A549 (cell line): Measurements from ENCODE around the gene HMG20B.

Source experiments
- BHLHE40 ChIP-seq: IDR thresholded peaks from 2 replicates; pipeline ENCODE4 v1.6.1; 2012; ENCODE audit warnings: low read depth, low read length, inconsistent platforms
- CEBPB ChIP-seq, 2 experiments: fragments of >200 bp in 1 of 2; sonication (Bioruptor Twin) in 1 of 2; formaldehyde crosslinking in 1 of 2; IDR thresholded peaks; 2 replicates each; pipeline ENCODE4 v1.6.1; 2012 to 2016
- CTCF ChIP-seq: fragments of >200 bp; sonication (Bioruptor Twin); formaldehyde crosslinking; IDR thresholded peaks from 3 replicates; pipeline ENCODE4 v1.5.1; 2016
- HDAC2 ChIP-seq: fragments of 200-600 bp; sonication (generic); IDR thresholded peaks from 2 replicates; pipeline ENCODE4 v1.6.1; 2016
- HES2 ChIP-seq: fragments of >200 bp; sonication (Bioruptor Twin); formaldehyde crosslinking; IDR thresholded peaks from 2 replicates; pipeline ENCODE4 v1.6.1; 2016
- HOXB5 ChIP-seq: fragments of 250-450 bp; sonication (Bioruptor Pico); IDR thresholded peaks from 2 replicates; pipeline ENCODE4 v1.5.0; 2020; ENCODE audit warnings: mild to moderate bottlenecking, moderate library complexity
- JUN ChIP-seq, 2 experiments: fragments of >200 bp; sonication (Bioruptor Twin); formaldehyde crosslinking; IDR thresholded peaks; 2 replicates in 1 of 2; 3 replicates in 1 of 2; pipeline ENCODE4 v1.6.1; 2016 to 2017
- MAX ChIP-seq: IDR thresholded peaks from 2 replicates; pipeline ENCODE4 v1.6.1; 2012
- MYC ChIP-seq: IDR thresholded peaks from 2 replicates; pipeline ENCODE4 v1.6.1; 2012; ENCODE audit warnings: mild to moderate bottlenecking, inconsistent platforms, low read length, improper control_type of control experiment, borderline replicate concordance
- NFE2L2 ChIP-seq: fragments of 150-350 bp; conservative IDR thresholded peaks from 2 replicates; pipeline ENCODE4 v1.6.1; 2014; ENCODE audit warnings: low read length
- POLR2A ChIP-seq: IDR thresholded peaks from 2 replicates; pipeline ENCODE4 v1.6.1; 2012; ENCODE audit warnings: mild to moderate bottlenecking, low read length
- POLR2AphosphoS2 ChIP-seq: conservative IDR thresholded peaks from 2 replicates; pipeline ENCODE4 v1.6.1; 2012; ENCODE audit warnings: low read length, improper control_type of control experiment, inconsistent platforms
- RARB ChIP-seq: fragments of 250-450 bp; sonication (Bioruptor Pico); IDR thresholded peaks from 2 replicates; pipeline ENCODE4 v1.8.0; 2021; ENCODE audit warnings: mild to moderate bottlenecking, moderate library complexity
- RCOR1 ChIP-seq: fragments of 150-350 bp; IDR thresholded peaks from 2 replicates; pipeline ENCODE4 v1.6.1; 2014; ENCODE audit warnings: antibody characterized with exemption, low read length, low read depth

DNA sequence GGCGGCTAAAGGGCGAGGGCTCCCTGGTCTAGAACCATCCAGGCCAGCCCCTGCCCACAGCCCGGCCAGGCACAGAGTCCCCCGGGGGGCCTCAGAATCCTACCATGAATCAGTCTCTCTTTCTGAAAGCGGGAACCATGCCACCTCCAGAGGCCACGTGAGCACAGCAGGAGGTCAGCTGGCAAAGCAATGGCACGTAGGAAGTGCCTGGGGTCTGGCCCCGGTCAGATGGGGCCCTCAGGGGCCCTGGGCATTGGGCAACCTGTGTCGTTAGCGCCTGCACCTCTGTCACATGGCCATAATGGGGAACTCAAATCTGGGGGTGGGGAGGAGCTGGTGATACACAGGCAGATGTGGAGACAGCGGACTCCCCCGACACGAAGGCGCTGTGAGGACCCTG lies 24.1 kb upstream of the HMG20B start:
- TF ChIP-seq CEBPB (IDR thresholded peaks at IDR 0.05): no peak
- no peak for TF ChIP-seq POLR2A
- no peak for TF ChIP-seq NFE2L2
- no peak for TF ChIP-seq CTCF
- TF ChIP-seq RARB (CRISPR knock-in tag): no peak
- TF ChIP-seq POLR2AphosphoS2: no peak
- no peak for TF ChIP-seq MAX
- TF ChIP-seq HOXB5 (CRISPR knock-in tag): no peak
- TF ChIP-seq JUN (IDR thresholded peaks at IDR 0.05): no peak
- TF ChIP-seq MYC: no peak
- TF ChIP-seq RCOR1: no peak
- TF ChIP-seq BHLHE40: no peak
- TF ChIP-seq HES2: no peak
- no peak for TF ChIP-seq HDAC2
